Measurements from ENCODE around the gene SUGP2. TPM values are rescaled to one million over a fixed set of nuclear protein-coding genes. Genes with fewer than 3 reads are reported as not detected.

The SUGP2 gene
- total RNA-seq, 2 experiments from 2014 or later: 125 to 128 TPM

GRCh38 chr19:18948075-18948975, 85.0 kb downstream of the SUGP2 start:
- Mint-ChIP-seq H3K4me3 (no peak overlapping the region), H3K27me3 (peaks cover under 1% of the 10 kb centered on the region), H3K36me3 (ENCODE audit: low read depth) (no peaks in the 10 kb centered on the region), H3K27ac (no peak overlapping the region), H3K4me1 (no peaks in the 10 kb centered on the region), H3K9me3 (no peaks in the 10 kb centered on the region)
- POLR2A ChIA-PET: interaction anchor here (2.5 kb wide), 1 partner anchor 29 kb away, joined by 9 read pairs; the partner anchor contains the start of genes COPE and DDX49
- CTCF ChIA-PET: no interaction called here
- no peak for DNase-seq

DNA sequence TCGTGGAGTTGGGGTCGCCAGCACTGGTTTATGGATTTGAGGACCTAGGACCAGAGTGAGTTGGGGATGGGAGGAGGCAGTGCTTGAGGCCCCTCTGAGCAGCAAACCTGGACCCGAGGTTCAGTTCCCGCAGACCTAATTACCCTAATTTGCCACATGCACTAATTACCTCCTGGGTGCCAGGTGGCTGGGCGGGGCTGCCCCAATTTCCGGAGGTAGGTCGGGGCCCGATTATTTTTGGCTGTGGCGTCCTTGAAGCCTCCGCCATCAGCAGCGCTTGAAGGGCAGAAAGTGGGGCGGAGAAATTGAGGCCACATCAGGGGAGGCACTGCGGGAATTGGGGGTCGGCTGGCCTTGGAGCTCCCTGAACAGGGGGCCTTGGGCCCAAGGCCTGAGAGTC, 86.4 kb downstream of the SUGP2 start:
- Mint-ChIP-seq H3K36me3 (ENCODE audit: low read depth) (no peaks in the 10 kb centered on the region), H3K4me3 (no peak overlapping the region), H3K4me1 (no peaks in the 10 kb centered on the region), H3K9me3 (no peaks in the 10 kb centered on the region), H3K27ac (no peak overlapping the region), H3K27me3 (peaks cover 12% of the 10 kb centered on the region)
- ChIA-PET POLR2A (no interaction called here), CTCF (no interaction called here)
- no peak for DNase-seq

GRCh38 chr19:18946335-18946734, 87.0 kb downstream of the SUGP2 start:
- Mint-ChIP-seq H3K9me3 (no peaks in the 10 kb centered on the region), H3K4me1 (no peaks in the 10 kb centered on the region), H3K4me3 (no peak overlapping the region), H3K27ac (no peak overlapping the region), H3K36me3 (ENCODE audit: low read depth) (no peaks in the 10 kb centered on the region), H3K27me3 (peaks cover 17% of the 10 kb centered on the region)
- ChIA-PET CTCF (no interaction called here), POLR2A (no interaction called here)
- no peak for DNase-seq

DNA sequence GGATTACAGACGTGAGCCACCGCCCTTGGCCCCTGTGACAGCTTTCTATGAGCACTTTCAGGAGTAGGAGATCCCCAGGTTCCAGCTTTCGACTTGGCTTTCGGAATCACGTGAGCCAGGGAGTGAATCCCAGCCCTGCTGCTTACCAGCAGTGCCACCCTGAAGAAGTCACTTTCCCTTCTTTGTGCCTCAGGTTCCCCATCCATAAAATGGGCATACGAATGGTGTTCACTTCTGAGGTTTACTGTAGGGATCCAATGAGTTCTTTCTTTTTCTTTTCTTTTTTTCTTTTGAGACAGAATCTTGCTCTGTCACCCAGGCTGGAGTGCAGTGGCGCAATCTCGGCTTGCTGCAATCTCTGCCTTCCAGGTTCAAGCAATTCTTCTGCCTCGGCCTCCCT, 88.0 kb downstream of the SUGP2 start:
- Mint-ChIP-seq H3K4me3 (no peak overlapping the region), H3K9me3 (no peaks in the 10 kb centered on the region), H3K27ac (no peak overlapping the region), H3K27me3 (peaks cover 22% of the 10 kb centered on the region), H3K36me3 (ENCODE audit: low read depth) (no peaks in the 10 kb centered on the region), H3K4me1 (peaks cover 3% of the 10 kb centered on the region)
- ChIA-PET CTCF (no interaction called here), POLR2A (no interaction called here)
- DNase-seq: no peak

GRCh38 chr19:18943465-18943864, 89.9 kb downstream of the SUGP2 start:
- no peak overlapping the region for H3K4me3 Mint-ChIP-seq
- ChIA-PET CTCF (no interaction called here), POLR2A (no interaction called here)
- H3K27me3 Mint-ChIP-seq: peaks cover 33% of the 10 kb centered on the region
- no peaks in the 10 kb centered on the region for H3K36me3 Mint-ChIP-seq (ENCODE audit: low read depth)
- no peak overlapping the region for H3K27ac Mint-ChIP-seq
- no peaks in the 10 kb centered on the region for H3K9me3 Mint-ChIP-seq
- H3K4me1 Mint-ChIP-seq: peaks cover 7% of the 10 kb centered on the region
- no peak for DNase-seq

DNA sequence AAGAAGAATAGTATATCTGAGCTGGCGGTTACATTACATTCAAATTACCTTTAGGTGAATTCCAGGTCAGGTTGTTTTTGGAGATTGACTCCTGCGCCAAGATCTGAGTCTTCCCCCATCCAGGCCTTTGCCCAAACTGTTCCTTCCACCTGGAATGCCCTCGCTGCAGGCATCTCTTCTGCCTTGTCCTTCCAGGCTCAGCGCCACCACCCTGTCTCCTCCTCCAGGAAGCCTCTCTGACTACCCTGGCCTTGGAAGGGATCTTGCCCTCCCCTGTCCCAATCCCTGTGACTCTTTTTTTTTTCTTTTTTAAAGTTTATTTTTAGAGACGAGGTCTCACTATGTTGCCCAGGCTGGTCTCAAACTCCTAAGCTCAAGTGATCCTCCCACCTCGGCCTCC, 90.6 kb downstream of the SUGP2 start:
- ChIA-PET POLR2A (no interaction called here), CTCF (no interaction called here)
- Mint-ChIP-seq H3K4me3 (no peak overlapping the region), H3K9me3 (no peaks in the 10 kb centered on the region), H3K4me1 (peaks cover 7% of the 10 kb centered on the region), H3K27me3 (peaks cover 37% of the 10 kb centered on the region), H3K27ac (no peak overlapping the region), H3K36me3 (ENCODE audit: low read depth) (no peaks in the 10 kb centered on the region)
- DNase-seq: no peak

DNA sequence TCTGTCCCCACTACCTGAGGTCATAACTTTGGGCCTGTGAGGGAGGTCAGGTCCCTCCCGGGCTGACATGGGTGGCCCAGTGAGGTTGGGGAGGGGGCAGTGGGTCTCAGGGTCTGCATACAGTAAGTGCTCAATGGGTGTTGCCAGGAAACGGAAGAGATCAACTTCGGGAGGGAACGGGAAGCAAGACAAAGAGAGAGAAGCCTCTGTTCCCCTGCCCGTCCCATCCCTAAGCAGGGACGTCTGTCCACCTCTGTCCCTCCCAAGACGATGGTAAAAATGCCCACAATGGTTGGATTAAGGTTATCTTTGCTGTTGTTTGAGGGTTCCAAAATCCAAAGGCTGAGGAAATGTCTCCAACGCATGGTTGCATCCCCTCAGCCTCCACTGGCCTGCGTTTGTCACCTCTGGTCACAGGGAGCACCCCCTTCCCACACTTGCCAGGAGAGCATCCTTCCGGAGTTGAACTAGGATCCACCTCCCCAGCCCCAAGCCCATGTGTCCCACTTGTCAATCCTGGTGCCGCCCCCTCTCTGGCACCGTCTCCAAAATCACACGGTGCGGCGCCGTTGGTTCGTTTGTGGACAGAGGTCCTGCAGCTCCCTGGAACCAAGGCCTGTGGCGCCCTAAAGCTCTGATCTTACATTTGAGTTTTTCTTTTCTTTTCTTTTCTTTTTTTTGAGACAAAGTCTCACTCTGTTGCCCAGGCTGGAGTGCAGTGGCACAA, 91.5 kb downstream of the SUGP2 start:
- Mint-ChIP-seq H3K27me3 (peaks cover 37% of the 10 kb centered on the region), H3K4me3 (no peak overlapping the region), H3K36me3 (ENCODE audit: low read depth) (no peaks in the 10 kb centered on the region), H3K9me3 (no peaks in the 10 kb centered on the region), H3K27ac (no peak overlapping the region), H3K4me1 (peaks cover 7% of the 10 kb centered on the region)
- ChIA-PET POLR2A (no interaction called here), CTCF (no interaction called here)
- no peak for DNase-seq

Other genes starting within 250 kb of the SUGP2 start
- not detected for gene COMP, start 242.2 kb downstream of the SUGP2 start, total RNA-seq
- 10 to 100 TPM; 74.4 to 74.6 TPM for gene UPF1, start 201.6 kb downstream of the SUGP2 start, total RNA-seq
- gene CERS1, start 137.4 kb downstream of the SUGP2 start, total RNA-seq: not detected
- gene COPE, start 114.1 kb downstream of the SUGP2 start, total RNA-seq: 100 to 1,000 TPM; 274 to 278 TPM
- 10 to 100 TPM; 34.0 to 36.2 TPM for gene DDX49, start 113.8 kb downstream of the SUGP2 start, total RNA-seq
- not detected for gene HOMER3, start 92.3 kb downstream of the SUGP2 start, total RNA-seq
- gene ARMC6, start 86 bp upstream of the SUGP2 start, total RNA-seq: 10 to 100 TPM; 19.7 to 22.5 TPM
- gene SLC25A42, start 30.5 kb upstream of the SUGP2 start, total RNA-seq: 10 to 100 TPM; 17.6 to 21.0 TPM
- 10 to 100 TPM; 18.9 TPM for gene TMEM161A, start 105.0 kb upstream of the SUGP2 start, total RNA-seq
- 1 to 10 TPM; 1.6 to 5.4 TPM for gene MEF2B, start 136.7 kb upstream of the SUGP2 start, total RNA-seq
- gene BORCS8, start 158.6 kb upstream of the SUGP2 start, total RNA-seq: 10 to 100 TPM; 28.5 to 29.0 TPM
- 100 to 1,000 TPM; 100 to 102 TPM for gene RFXANK, start 158.7 kb upstream of the SUGP2 start, total RNA-seq
- gene NR2C2AP, start 169.9 kb upstream of the SUGP2 start, total RNA-seq: 10 to 100 TPM; 25.8 to 25.9 TPM
- gene NCAN, start 178.4 kb upstream of the SUGP2 start, total RNA-seq: not detected
- not detected for gene TM6SF2, start 239.8 kb upstream of the SUGP2 start, total RNA-seq

All from activated CD4-positive, alpha-beta memory T cell treated with anti-CD3 and anti-CD28 coated beads, Interleukin-2, amount 10 ng/mL, durations not matched to agents 7 days and 5 days (primary cell).